IMR-90 (cell line): ENCODE results near the gene WDR37. TPM values are rescaled to one million over a fixed set of nuclear protein-coding genes. Genes with fewer than 3 reads are reported as not detected.
A peak's percentile ranks its signal among the peaks of the same experiment; 100 is the strongest.
"Not testable (repeated sequence)": the region's sequence is repeated elsewhere in the genome, so short reads cannot be mapped to it uniquely, and the experiment has no call there.

Experiments used
- ATAC-seq: fragments of 200-7000 bp; cut with Tn5 transposase; 2 replicates; pipeline ENCODE4 v1.9.1; 2020; ENCODE audit warnings: low read depth, mild to moderate bottlenecking, moderate library complexity
- BruUV-seq: library from RNA; stranded (reverse); fragments of 400-500 nt; replicated peaks from 2 replicates; lab custom pipeline; 2021; lab: Mats Ljungman, UMichigan
- CTCF ChIA-PET: fragments of 300-600 bp; formaldehyde crosslinking; extraction: SDS; loops from one replicate; lab custom pipeline; 2021; ENCODE audit warnings: antibody characterized with exemption; lab: Yijun Ruan, JAX
- POLR2A ChIA-PET: fragments of 300-600 bp; sonication (Branson Sonifier 250); formaldehyde crosslinking; loops from one replicate; lab custom pipeline; 2022; ENCODE audit warnings: antibody characterized with exemption; ENCODE audit not compliant: unreplicated experiment; lab: Charles Lee
- DNase-seq: peaks from one replicate; pipeline ENCODE4 v3.0.0; 2013
- H2AFZ ChIP-seq: replicated peaks from 2 replicates; pipeline ENCODE3; 2013; ENCODE audit warnings: low read length, mild to moderate bottlenecking; ENCODE audit not compliant: poor library complexity
- H2AK5ac ChIP-seq: 2 replicates; pipeline ENCODE4 v1.6.1; 2013; ENCODE audit warnings: low read depth, low read length, inconsistent platforms
- H2AK9ac ChIP-seq: replicated peaks from 2 replicates; pipeline ENCODE3; 2013; ENCODE audit warnings: mild to moderate bottlenecking, low read depth, low read length, moderate library complexity; ENCODE audit not compliant: poor library complexity
- H2BK120ac ChIP-seq: 2 replicates; pipeline ENCODE4 v1.6.1; 2013; ENCODE audit warnings: low read depth, low read length, inconsistent platforms
- H2BK15ac ChIP-seq: 3 replicates; pipeline ENCODE4 v1.6.1; 2013; ENCODE audit warnings: low read depth, low read length, inconsistent platforms
- H2BK20ac ChIP-seq: 2 replicates; pipeline ENCODE4 v1.6.1; 2013; ENCODE audit warnings: low read depth, mild to moderate bottlenecking, inconsistent platforms, low read length, moderate library complexity
- H2BK5ac ChIP-seq: 2 replicates; pipeline ENCODE4 v1.6.1; 2013; ENCODE audit warnings: mild to moderate bottlenecking, low read depth, low read length, inconsistent platforms; ENCODE audit not compliant: poor library complexity, severe bottlenecking
- H3K14ac ChIP-seq: replicated peaks from 2 replicates; pipeline ENCODE4 v1.6.1; 2013; ENCODE audit warnings: low read depth, low read length, inconsistent platforms
- H3K18ac ChIP-seq: 2 replicates; pipeline ENCODE4 v1.6.1; 2013; ENCODE audit warnings: low read depth, low read length, control low read depth
- H3K23ac ChIP-seq: 2 replicates; pipeline ENCODE4 v1.6.1; 2013; ENCODE audit warnings: low read depth, low read length, inconsistent platforms
- H3K27ac ChIP-seq: 2 replicates; pipeline ENCODE4 v1.5.1; 2013; ENCODE audit warnings: mild to moderate bottlenecking, control low read depth, low read length; ENCODE audit not compliant: insufficient read depth
- H3K27me3 ChIP-seq: 2 replicates; pipeline ENCODE4 v1.6.1; 2013; ENCODE audit warnings: low read length; ENCODE audit not compliant: control insufficient read depth, insufficient read depth
- H3K36me3 ChIP-seq: 2 replicates; pipeline ENCODE4 v1.6.1; 2013; ENCODE audit warnings: low read length, mixed read lengths; ENCODE audit not compliant: control insufficient read depth, insufficient read depth
- H3K4ac ChIP-seq: 2 replicates; pipeline ENCODE4 v1.6.1; 2013; ENCODE audit warnings: low read depth, low read length, inconsistent platforms
- H3K4me1 ChIP-seq: 2 replicates; pipeline ENCODE4 v1.6.1; 2013; ENCODE audit warnings: low read length, mixed read lengths; ENCODE audit not compliant: control insufficient read depth, insufficient read depth
- H3K4me2 ChIP-seq: 2 replicates; pipeline ENCODE4 v1.6.1; 2013; ENCODE audit warnings: low read depth, mild to moderate bottlenecking, control low read depth, low read length, moderate library complexity
- H3K4me3 ChIP-seq: 2 replicates; pipeline ENCODE4 v1.5.1; 2013; ENCODE audit warnings: low read depth, mild to moderate bottlenecking, control low read depth, low read length, moderate library complexity; ENCODE audit not compliant: insufficient read depth
- H3K56ac ChIP-seq: 2 replicates; pipeline ENCODE4 v1.6.1; 2013; ENCODE audit warnings: low read length, inconsistent platforms; ENCODE audit not compliant: insufficient read depth; ENCODE audit errors: extremely low read depth
- H3K79me1 ChIP-seq, 2 experiments: 2 replicates each; pipeline ENCODE4 v1.6.1; 2013; ENCODE audit warnings: low read length in 2 of 2, inconsistent platforms in 1 of 2, low read depth in 1 of 2
- H3K9ac ChIP-seq: 2 replicates; pipeline ENCODE4 v1.6.1; 2013; ENCODE audit warnings: low read depth, low read length, control low read depth
- H3K9me1 ChIP-seq: 2 replicates; pipeline ENCODE4 v1.6.1; 2013; ENCODE audit warnings: low read length, inconsistent platforms; ENCODE audit not compliant: insufficient read depth
- H3K9me3 ChIP-seq: 2 replicates; pipeline ENCODE4 v1.6.1; 2013; ENCODE audit warnings: low read length; ENCODE audit not compliant: control insufficient read depth, insufficient read depth
- H4K20me1 ChIP-seq: 2 replicates; pipeline ENCODE4 v1.6.1; 2013; ENCODE audit warnings: low read length, inconsistent platforms; ENCODE audit not compliant: insufficient read depth
- H4K5ac ChIP-seq: 2 replicates; pipeline ENCODE4 v1.6.1; 2013; ENCODE audit warnings: mild to moderate bottlenecking, low read depth, low read length, control low read depth
- H4K8ac ChIP-seq, 2 experiments: 2 replicates each; pipeline ENCODE4 v1.6.1; 2013; ENCODE audit warnings: low read depth in 2 of 2, low read length in 2 of 2, control low read depth in 1 of 2, inconsistent platforms in 1 of 2
- H4K91ac ChIP-seq: 2 replicates; pipeline ENCODE4 v1.6.1; 2013; ENCODE audit warnings: low read depth, low read length, inconsistent platforms; ENCODE audit not compliant: insufficient read depth
- MAFK ChIP-seq: IDR thresholded peaks from 2 replicates; pipeline ENCODE4 v1.6.1; 2012; ENCODE audit warnings: low read depth, low read length, improper control_type of control experiment
- NFE2L2 ChIP-seq: fragments of 150-350 bp; IDR thresholded peaks from 2 replicates; pipeline ENCODE4 v1.6.1; 2016; ENCODE audit warnings: low read depth, mild to moderate bottlenecking, low read length
- WGBS, 2 experiments: methylation state at CpG; one replicate each; pipeline versions ENCODE4 v1.1.5 to v1.1.7; 2013; ENCODE audit warnings: missing lambda C conversion rate in 2 of 2; ENCODE audit not compliant: insufficient read length in 1 of 2; ENCODE audit errors: extremely low coverage in 2 of 2; 5-methylcytosine and 5-hydroxymethylcytosine counted together
- dilution Hi-C: fragments of 300-500 bp; cut with HindIII; formaldehyde crosslinking; loops from one replicate; pipeline ENCODE4 v1.14.3; 2018; ENCODE audit warnings: low sequenced_read_pairs; ENCODE audit not compliant: unreplicated experiment
- in situ Hi-C: fragments of 300-500 bp; cut with MboI; formaldehyde crosslinking; loops from 3 replicates; pipeline ENCODE4 v1.14.3; 2019; ENCODE audit warnings: low sequenced_read_pairs, inconsistent platforms, mixed read lengths
- intact Hi-C: fragments of 100-400 bp; cut with micrococcal nuclease; formaldehyde crosslinking; loops from 2 replicates; pipeline ENCODE4 v1.10.0; 2022
- polyA plus RNA-seq, 3 experiments: library from polyadenylated mRNA; depleted of rRNA; stranded (reverse); fragments of >200 nt; gene quantifications; 2 replicates each; pipeline ENCODE4 v1.2.3, GENCODE V29; 2012; ENCODE audit warnings: low replicate concordance in 1 of 3
- total RNA-seq: library from RNA; depleted of rRNA; stranded (reverse); fragments of >200 nt; gene quantifications from 2 replicates; pipeline ENCODE4 v1.2.3, GENCODE V29; 2012

The WDR37 gene
- total and polyA plus RNA-seq, 2 of the 4 experiments (the other 2 are of a cell fraction): 12.7 to 14.5 TPM

GRCh38 chr10:1160561-1161314 lies 104.6 kb downstream of the WDR37 start:
- no peak for DNase-seq
- CTCF ChIA-PET: interaction anchor here (0.6 kb wide), 1 partner anchor 69 kb away, joined by 3 read pairs; no protein-coding TSS in a partner anchor

GRCh38 chr10:1161315-1161673 lies 105.1 kb downstream of the WDR37 start:
- H3K4ac ChIP-seq, H2BK15ac ChIP-seq, H2AK9ac ChIP-seq, H3K9ac ChIP-seq, H3K27me3 ChIP-seq, dilution Hi-C loops, H3K27ac ChIP-seq, H2BK20ac ChIP-seq, H4K20me1 ChIP-seq, H4K5ac ChIP-seq, BruUV-seq, H3K79me1 ChIP-seq, in situ Hi-C loops, H2AK5ac ChIP-seq, H3K18ac ChIP-seq, H3K4me2 ChIP-seq, H3K9me3 ChIP-seq, POLR2A ChIA-PET, H3K4me3 ChIP-seq, intact Hi-C loops, H3K56ac ChIP-seq, H3K23ac ChIP-seq, H2BK120ac ChIP-seq, H4K91ac ChIP-seq, H3K4me1 ChIP-seq, H3K14ac ChIP-seq, H3K36me3 ChIP-seq, H4K8ac ChIP-seq, ATAC-seq, H3K9me1 ChIP-seq, DNase-seq, H2BK5ac ChIP-seq, H2AFZ ChIP-seq: not testable (repeated sequence)
- WGBS, 2 experiments: no CpG with 5 or more reads among the region's 5 CpGs
- CTCF ChIA-PET: interaction anchor here (0.6 kb wide), 1 partner anchor 68 kb away, joined by 3 read pairs; no protein-coding TSS in a partner anchor

More at GRCh38 chr10:1160561-1161314, 104.6 kb downstream of the WDR37 start:
- intact Hi-C loops: no loop called here
- H4K5ac ChIP-seq: no peak overlapping the region
- H2BK5ac ChIP-seq: no peak overlapping the region
- no peak overlapping the region for H4K8ac ChIP-seq
- WGBS, 2 experiments: 73% methylated on average over 19 of the region's 25 CpGs; no CpG with 5 or more reads in 1 of the 2 experiments
- TF ChIP-seq NFE2L2 (no peak), MAFK (no peak)
- no peak for ATAC-seq
- no peak overlapping the region for H3K4me2 ChIP-seq
- POLR2A ChIA-PET: no interaction called here
- no peaks in the 10 kb centered on the region for H3K9me1 ChIP-seq
- no peak overlapping the region for H3K4ac ChIP-seq
- no peak overlapping the region for H3K27ac ChIP-seq
- no peak overlapping the region for H2BK120ac ChIP-seq
- peak overlapping the region; percentile 46 for H2AFZ ChIP-seq
- no peak overlapping the region for H2BK20ac ChIP-seq
- H3K4me3 ChIP-seq: no peak overlapping the region
- no peaks in the 10 kb centered on the region for H3K27me3 ChIP-seq
- no peaks in the 10 kb centered on the region for H4K20me1 ChIP-seq
- no peak overlapping the region for H3K14ac ChIP-seq
- H3K4me1 ChIP-seq: no peaks in the 10 kb centered on the region
- no peak overlapping the region for H3K9ac ChIP-seq
- H2AK9ac ChIP-seq: no peak overlapping the region
- in situ Hi-C loops: no loop called here
- no peak overlapping the region for H2BK15ac ChIP-seq
- no peak overlapping the region for H3K23ac ChIP-seq
- no peak overlapping the region for H2AK5ac ChIP-seq
- no peaks in the 10 kb centered on the region for H3K79me1 ChIP-seq
- dilution Hi-C loops: no loop called here
- H4K91ac ChIP-seq: no peak overlapping the region
- BruUV-seq: no TSS peak
- no peak overlapping the region for H3K18ac ChIP-seq
- no peaks in the 10 kb centered on the region for H3K36me3 ChIP-seq
- H3K56ac ChIP-seq: no peak overlapping the region
- no peaks in the 10 kb centered on the region for H3K9me3 ChIP-seq
